Stimulated activated CD4-positive, alpha-beta T cell treated with anti-CD3 and anti-CD28 coated beads, Interleukin-12 subunit alpha, Interleukin-12 subunit beta, amount 100 ng/mL, for 4 hours (primary cell): ENCODE measurements around the gene DEGS2.
"Not testable (repeated sequence)": the region's sequence is repeated elsewhere in the genome, so short reads cannot be mapped to it uniquely, and the experiment has no call there.

Experiments used
- DNase-seq: peaks from one replicate; pipeline ENCODE4 v3.0.0-alpha.2; 2020

The DEGS2 gene

DNA sequence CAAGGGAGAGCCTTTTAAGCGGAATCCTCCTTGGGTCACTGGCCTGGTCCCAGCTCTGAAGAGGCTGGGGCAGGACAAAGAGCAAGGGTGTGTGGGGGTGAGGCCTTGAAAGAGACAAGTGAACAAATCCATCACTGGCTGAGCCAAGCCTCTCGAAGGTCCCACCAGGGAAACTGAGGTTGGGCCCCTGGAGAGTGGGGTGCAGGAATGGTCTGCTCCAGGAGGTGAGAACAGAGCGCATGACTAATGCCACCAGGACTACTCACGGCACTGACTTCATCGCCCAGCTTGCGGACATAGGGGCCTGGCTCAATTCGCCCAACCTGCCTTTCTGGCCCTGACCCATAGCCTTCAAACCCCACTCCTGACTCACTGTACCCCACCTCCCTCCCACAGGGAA, 19.2 kb upstream of the DEGS2 start:
- DNase-seq, result no peak

DNA sequence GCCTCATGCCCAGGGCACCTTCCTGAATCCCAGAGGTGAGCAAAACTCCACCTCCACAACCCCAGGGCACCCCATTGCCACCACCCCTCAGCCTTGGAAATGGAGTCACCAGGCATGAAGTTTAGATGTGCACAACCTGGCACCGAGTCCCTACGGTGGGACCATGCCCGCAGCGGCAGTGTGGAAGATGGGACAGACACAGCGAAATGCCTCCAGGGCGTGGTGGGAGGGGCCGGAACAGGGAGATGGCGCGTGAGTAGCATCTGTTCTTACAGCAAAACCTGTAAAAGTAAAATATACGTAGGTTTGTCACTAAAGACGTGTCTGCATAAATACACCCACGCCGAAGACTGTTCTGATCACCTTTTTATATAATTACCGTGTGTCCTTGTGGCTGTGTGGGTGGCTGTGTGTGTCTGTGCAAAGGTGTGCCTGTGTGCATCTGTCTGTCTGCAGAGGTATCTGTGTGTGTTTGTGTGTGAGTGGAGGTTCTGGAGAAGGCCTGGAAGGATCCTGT, 17.4 kb upstream of the DEGS2 start:
- no peak for DNase-seq

DNA sequence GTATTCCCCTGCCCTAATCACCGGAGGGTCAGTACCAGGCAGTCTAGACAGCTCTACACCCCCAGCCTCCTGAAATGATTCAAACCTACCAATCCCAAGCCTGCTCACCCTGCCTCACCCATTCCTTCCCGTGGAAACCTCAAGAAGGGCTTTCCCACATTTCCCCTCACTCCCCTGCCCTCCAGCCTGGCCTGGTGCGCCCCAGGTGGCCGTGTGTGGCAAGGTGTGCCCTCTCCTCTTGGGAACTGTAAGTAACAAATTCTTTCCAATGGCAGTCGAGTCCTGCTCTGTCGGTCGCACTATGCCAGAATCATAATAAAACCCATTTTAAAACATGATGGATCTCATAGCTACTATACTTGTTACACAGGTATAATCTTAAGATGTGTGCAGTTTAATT, 13.9 kb upstream of the DEGS2 start:
- no peak for DNase-seq

DNA sequence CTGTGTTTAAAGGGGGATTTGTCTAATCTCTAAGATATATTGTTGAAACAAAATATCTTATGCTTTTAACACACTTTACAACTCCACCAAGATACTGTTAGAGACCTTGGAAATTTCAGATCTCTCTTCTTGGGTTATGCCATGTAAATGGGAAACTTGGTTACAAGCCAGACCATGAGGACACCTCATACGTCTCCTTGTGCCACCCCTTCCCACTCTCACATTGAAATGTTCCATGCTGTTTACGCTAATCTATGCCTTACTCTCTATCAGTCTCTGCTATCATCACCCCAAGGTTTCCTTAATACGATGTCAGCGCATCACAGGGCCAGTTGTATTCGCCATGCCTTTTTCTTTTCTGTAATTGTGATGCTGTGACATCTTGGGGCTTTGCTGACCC, 13.4 kb upstream of the DEGS2 start:
- DNase-seq, result no peak

DNA sequence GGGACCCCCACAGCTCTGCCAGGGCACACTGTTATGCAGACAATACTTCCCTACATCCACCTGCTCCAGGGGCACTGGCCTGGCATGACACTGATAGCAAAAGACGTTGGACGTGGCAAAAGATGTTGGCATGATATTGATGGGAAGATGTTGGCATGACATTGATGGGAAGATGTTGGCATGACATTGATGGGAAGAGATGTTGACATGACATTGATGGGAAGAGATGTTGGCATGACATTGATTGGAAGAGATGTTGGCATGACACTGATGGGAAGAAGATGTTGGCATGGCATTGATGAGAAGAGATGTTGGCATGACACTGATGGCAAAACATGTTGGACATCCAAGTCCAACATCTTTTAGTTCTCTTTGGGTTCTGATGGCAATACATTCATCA, 11.4 kb upstream of the DEGS2 start:
- DNase-seq, result no peak

DNA sequence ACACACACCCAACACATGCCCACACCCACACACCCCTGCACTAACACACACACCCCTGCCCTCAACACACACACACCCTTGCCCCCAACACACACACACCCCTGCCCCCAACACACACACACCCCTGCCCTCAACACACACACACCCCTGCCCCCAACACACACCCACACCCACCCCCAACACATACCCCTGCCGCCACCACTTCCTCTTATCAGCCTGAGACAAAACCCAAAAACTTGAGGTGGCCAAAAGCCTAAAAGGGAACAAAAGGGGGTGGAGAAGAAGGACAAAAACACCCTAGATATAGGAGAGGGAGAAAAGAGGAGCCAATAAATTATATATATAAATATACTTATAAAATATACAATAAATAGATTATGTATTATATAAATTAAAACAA, 9.1 kb upstream of the DEGS2 start:
- no peak for DNase-seq

DNA sequence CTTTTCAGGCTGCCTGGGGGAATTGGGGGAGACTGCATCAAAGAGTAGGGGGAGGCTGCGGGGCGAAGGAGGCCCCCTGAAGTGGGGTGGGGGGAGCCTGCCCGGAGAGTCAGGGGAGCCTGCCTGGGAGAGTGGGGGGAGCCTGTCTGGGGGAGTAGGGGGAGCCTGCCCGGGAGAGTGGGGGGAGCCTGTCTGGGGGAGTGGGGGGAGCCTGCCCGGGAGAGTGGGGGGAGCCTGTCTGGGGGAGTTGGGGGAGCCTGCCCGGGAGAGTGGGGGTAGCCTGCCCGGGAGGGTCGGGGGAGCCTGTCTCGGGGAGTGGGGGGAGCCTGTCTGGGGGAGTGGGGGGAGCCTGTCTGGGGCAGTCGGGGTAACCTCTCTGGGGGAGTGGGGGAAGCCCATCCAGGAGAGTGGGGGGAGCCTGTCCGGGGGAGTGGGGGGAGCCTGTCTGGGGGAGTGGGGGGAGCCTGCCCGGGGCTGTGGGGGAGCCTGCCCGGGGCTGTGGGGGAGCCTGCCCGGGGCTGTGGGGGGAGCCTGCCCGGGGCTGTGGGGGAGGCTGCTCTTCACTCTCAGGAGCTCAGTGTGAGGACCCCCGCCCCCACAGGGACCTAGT, 6.5 kb upstream of the DEGS2 start:
- no peak for DNase-seq

DNA sequence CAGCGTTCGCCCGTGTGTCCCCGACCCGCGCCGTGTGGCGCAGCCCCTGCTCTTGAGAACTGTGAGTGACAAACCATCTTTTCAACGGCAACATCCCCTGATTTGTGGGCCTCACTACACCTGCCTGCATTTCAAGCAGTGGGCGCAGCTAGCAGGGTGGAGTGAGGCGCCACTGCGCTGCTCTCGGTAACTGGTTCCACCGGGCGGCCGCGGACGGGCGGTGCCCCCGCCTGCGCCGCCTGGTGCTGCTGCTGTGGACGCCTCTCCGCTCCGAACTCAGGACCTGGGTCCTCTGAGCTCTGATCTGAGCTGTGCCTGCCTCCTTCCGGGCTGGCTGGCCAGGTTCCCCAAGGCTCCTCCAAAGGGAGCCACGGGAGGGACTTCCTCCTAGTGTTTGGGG, 5.9 kb upstream of the DEGS2 start:
- DNase-seq, result no peak

DNA sequence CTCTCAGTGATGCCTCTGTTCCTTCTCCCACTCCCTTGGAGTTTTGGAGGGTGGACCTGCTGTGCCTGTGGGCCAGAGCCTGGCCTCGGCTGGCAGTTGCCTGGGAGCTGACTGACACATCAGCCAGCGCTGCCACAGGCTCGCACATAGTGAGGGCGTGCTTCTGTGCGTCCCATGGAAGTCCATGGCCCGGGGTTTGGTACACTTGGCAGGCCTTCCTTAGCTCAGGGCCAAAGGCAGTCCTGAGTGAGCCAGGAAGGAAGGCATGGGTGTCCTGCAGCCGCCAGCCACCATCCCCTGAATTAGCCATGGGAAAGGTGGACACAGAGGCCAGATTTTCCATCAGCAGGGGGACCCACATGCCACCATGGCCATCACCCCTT, 1.1 kb upstream of the DEGS2 start:
- no peak for DNase-seq

DNA sequence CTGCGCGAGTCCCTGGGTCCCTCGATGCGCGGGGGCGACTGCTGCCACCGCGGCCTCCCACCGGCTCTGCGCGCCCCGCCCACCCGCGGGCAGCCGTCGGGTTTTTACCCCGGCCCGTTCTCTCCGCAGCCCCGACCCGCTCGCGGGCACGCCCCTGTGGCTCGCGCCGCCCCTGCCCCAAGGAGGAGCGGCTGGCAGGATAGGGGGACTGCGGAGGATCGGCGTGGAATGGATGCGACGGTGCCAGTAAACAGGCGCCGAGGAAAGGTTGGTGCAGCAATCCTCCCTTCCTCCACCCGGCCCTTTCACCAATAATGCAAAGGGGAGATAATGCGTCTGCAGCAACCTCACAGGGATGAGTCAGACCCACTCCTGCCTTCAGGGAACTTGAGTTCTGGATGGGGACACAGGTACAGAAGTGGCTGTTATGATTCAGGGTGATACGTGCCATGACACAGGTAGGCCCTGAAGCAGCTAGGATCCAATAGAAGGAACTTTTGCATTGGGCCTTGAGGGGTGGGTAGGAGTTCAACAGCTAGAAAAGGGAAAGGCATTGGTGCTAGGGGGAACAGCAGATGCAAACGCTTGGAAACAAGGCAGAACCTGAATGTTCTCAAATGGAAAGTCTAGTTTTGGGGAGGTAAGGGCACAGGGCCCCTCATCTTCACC, 554 bp upstream of the DEGS2 start:
- DNase-seq, result no peak

DNA sequence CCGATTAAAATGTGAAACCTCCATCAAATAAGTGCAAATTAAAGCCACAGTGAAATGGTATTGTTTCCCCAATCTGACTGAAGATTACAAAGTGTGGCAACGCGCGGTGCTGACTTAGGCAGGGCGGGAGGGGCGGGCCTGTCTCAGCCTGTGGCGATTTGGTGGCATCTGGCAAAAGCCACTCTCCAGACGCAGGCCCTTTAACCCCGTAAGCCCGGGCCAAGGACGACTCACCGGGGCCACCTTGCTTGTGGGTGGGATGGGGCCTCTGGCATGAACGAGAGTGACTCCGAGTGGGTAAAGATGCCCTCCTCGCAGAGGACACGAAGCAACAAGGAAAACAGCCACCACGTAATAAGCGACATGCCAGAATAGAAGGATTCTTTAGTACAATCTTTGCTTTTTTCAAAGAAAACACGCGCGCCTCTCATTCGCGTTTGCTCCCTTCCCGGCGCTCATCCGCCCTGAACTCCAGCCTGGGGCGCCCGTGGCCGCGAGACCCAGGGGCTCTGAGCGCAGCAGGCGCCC, 815 bp downstream of the DEGS2 start:
- DNase-seq, result no peak

DNA sequence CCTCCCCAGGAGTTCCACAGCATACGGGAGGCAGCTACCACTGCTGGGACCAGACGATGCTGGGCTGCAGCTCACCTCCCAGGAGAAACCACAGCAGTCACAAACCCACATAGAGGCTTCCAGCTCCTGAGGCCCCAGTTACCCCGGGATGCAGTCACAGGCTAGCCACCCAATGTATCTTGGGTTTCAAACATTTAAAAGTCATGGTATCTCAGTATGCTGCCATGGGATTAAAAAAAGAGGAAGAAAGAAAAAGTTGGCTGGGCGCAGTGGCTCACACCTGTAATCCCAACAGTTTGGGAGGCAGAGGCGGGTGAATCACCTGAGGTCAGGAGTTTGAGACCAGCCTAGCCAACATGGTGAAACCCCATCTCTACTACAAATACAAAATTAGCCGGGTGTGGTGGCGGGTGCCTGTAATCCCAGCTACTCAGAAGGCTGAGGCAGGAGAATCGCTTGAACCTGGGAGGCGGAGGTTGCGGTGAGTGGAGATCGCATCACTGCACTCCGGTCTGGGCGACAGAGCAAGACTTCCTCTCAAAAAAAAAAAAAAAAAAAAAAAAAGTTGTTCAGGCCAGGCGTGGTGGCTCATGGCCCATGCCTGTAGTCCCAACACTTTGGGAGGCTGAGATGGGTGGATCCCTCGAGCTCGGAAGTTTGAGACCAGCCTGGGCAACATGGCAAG, 1.8 kb downstream of the DEGS2 start:
- DNase-seq, result not testable (repeated sequence)

DNA sequence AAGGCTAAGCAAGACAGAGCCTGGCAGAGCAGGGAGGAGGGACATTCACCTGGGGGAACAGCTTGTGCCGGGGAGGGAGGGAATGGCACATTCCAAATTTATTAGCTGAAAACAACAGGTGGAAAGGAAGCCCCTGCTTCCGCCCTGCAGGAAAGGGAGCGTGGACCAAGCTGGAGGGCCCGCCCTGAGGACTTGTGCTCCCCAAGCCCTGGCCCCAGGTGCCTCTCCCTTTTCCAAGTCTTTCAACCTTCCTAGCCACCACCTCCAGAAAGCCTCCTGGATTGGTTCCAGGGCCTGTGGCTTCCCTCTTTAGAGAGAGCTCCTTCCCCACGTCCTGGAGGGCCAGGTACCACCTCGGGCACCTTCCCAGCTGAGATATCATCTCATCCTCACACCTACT, 2.7 kb downstream of the DEGS2 start:
- no peak for DNase-seq

DNA sequence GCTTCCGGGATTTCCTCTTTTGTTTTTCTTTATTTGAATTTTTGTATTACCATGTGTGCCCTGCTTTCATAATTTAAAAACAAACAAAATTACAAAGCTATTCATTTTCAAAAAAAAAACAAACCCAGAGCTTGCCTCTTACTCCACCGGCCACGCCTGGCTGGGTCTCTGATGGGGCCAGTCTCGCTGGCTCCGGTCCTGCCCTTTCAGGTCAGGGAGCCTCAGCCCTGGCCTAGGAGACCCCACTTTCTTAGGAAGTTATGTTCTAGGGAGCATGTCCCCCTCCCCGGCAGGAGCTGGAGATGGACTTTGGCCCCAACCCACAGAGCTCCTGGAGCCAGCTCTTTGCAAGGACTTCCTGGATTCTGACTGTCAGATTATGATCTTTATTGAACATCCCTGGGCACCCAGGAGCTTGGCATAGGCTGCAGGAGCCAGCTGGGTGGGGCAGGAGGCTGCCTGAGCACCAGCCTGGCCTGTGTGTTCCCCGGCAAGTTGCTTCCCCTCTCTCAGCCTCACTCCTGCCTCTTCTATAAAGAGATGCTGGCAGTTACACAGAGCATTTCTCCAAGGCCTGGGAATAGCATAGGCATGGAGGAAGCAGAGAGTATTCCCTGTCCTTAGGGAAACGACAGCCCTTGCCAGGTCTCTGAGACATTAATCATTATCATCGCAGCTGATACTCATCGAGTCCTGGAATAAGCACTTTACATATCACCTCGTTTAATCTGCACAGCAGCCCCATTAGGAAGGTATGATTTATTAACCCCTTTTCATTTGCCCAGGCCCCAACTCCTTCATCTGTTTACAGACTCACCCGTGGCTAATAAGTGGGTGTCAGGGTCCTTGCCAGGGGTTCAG, 3.5 kb downstream of the DEGS2 start:
- no peak for DNase-seq

DNA sequence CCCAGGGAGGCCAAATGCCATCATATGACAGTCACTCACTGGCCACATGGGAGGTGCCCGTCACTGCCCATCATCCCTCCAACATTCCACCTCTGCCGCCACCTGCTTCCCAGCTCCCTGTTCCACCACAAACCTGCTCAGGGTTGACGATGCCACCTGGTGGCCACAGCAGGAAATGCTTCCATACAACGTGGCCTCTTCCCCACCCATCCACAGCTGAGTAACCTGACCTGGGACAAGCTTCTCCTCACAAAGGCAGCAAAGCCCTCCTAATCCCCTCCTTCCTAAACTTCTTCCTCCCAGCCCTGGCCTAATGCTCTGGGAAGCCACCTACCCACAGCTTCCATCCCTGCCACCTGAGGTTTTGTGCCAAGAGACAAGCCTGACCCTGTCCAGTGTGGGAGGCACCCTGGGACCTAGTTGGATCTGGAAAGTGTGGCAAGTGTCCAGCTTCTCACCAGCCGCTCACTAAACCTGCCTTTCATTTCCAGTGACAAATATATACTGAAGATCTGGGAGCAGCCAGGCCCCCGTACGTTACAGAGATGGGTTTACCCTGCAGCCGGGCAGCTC, 4.3 kb downstream of the DEGS2 start:
- no peak for DNase-seq

DNA sequence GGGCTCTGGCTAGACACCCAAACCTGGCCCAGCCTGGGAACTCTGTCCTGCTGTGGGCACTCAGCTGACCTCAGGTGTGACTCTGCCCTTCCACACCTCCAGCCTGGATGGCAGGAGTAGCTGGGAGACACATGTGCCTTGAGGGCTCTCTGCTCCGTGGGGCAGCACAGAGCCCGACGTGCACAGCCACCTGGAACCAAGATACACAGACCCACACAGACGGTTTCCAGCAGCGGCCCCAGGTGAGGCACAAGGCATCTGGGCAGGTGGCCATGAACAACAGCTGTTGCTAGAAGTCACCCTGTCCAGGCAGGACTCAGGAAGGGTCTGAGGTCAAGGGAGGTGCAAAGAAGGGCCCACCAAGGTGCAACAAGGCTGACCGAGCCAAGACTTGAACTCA, 5.9 kb downstream of the DEGS2 start:
- no peak for DNase-seq

DNA sequence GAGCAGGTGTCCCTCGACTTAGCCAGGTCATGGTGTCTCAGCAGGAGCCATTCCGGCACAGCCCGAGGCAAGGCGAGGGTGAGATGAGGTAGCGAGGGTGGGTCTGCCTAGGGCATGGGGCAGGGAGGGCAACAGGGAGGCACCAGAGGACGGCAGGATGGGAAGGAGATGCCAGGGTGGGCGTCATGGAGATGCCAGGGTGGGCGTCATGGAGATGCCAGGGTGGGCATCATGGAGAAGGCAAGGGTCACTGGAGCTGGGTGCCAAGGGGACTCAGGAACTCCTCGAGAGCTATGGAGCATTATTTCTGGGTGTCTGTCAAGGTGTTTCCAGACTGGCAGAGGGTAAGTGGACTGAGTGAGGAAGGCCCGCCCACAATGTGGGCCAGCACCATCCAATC, 7.4 kb downstream of the DEGS2 start:
- no peak for DNase-seq

DNA sequence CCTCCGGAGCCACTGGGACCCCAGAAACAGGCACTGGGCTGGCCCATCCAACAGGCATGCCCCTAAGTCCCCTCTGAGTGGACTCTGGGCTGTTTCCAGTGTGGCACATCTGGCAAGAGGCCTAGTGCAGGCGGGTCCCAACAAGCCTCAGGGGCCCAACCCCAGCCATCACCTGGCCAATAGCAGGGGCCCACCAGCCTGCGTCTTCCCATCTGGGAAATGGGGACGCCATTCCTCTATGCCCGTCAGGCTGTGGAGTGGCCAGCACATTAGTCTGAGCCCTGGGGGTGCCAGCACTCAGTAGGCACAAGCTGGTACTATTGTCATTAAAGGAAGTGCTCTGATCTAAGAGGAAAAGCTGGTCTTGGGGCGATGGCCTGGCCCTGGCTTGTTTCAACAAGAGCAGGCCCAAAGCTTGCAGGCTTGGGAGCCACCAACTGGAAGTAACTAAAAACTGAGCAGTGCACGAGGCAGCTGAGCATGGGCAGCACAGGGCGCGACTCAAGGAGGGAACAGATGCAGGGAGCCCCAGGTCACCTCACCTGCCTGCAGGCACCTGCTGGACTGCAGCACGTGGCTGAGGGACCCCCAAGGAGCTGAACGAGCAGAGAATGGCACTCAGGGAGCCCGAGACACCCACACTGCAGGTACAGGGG, 8.4 kb downstream of the DEGS2 start:
- DNase-seq, result no peak

DNA sequence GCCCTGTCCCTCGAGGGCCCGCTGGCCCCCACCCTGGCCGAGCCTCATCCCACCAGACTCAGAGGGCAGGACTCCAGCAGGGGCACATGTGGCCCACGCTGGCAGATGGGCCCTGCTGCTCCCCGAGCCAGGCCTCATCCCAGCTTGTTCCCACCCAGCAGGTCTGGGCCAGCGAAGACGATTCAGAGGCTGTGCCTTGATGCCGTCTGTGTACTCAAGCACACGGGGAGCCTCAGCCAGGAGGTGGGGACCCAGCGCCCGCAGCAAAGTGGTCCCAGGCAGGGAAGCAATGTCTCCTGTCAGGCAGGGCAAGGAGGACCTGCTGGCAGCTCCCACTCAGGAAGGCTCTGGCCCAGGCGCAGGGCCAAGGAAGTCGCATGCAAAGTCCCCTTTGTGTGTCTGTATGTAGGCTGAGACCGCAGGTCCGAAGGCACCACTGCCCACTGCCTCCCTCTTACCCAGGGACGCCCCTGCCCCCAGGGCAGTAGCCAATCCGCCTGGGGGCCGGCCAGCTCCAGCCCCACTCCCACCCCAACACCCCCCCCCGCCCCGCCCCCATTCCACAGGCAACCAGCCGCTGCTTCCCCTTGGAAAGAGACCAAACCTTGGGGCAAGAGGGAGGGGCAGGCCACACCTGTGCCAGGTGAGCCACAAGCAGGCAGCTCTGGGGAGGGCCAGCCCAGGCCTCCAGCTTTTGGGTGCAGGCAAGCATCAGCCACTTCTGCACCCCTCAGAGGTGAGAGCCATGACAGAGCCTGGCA, 9.4 kb downstream of the DEGS2 start:
- no peak for DNase-seq

DNA sequence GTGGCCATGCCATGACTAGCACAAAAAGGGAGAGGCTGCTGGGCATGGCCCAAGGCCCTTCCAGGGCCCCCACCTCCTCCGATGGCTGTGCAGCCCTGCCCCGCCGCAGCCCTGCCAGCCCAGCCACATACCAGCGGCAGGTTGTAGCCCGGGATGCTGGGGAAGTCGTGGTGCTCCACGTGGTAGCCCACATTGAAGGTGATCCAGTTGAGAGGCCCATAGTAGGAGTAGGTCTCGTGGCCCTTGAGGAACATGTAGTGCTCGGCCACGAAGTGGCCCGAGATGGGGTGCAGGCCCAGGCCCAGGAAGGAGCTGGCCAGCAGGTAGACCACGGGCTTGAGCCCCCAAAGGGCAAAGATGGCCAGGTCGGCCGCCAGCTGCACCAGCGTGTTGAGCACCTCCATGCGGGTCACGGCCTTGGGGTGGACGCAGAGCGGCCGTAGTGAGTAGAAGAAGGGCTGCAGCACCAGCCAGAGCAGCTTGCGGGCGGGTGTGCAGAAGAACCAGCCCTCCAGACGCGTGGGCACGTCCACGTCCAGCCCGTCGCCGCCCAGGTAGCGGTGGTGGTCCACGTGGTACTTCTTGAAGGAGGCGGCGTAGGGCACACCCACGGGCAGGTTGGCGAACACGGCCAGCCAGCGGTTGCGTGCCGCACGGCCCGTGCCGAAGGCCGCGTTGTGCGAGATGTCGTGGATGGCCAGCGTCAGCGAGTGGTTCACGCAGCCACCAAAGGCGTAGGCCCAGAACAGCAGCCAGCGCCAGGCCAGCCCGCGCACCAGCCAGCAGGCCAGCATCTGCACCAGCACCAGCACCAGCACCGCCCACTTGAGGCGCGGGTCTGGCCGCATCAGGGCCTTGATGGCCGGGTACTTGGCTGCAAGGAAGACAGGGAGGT, 10.4 kb downstream of the DEGS2 start:
- DNase-seq, result no peak
